ACC112 (cell line): ENCODE data around the gene COA7.
A peak's percentile ranks its signal among the peaks of the same experiment; 100 is the strongest.
"Not testable (repeated sequence)": the region's sequence is repeated elsewhere in the genome, so short reads cannot be mapped to it uniquely, and the experiment has no call there.

Experiments
- H2AFZ ChIP-seq: fragments of 200-600 bp; sonication (generic); one replicate; pipeline ENCODE4 v1.6.0; 2017; ENCODE audit warnings: antibody characterized with exemption, low read length; ENCODE audit not compliant: unreplicated experiment
- H3K27ac ChIP-seq: fragments of 200-600 bp; sonication (generic); 2 replicates; pipeline ENCODE4 v1.5.1; 2014; ENCODE audit warnings: low read depth, mild to moderate bottlenecking, antibody characterized with exemption, low read length, moderate library complexity
- H3K27me3 ChIP-seq: fragments of 200-600 bp; sonication (generic); 2 replicates; pipeline ENCODE4 v1.6.1; 2014; ENCODE audit warnings: mild to moderate bottlenecking, antibody characterized with exemption, low read length, moderate library complexity, mixed read lengths; ENCODE audit not compliant: insufficient read depth
- H3K36me3 ChIP-seq: fragments of 200-600 bp; sonication (generic); 2 replicates; pipeline ENCODE4 v1.6.1; 2016; ENCODE audit warnings: mild to moderate bottlenecking, antibody characterized with exemption, low read length, moderate library complexity, mixed read lengths; ENCODE audit not compliant: insufficient read depth
- H3K4me1 ChIP-seq: fragments of 200-600 bp; sonication (generic); one replicate; pipeline ENCODE4 v1.6.1; 2016; ENCODE audit warnings: low read length, mixed read lengths; ENCODE audit not compliant: insufficient read depth, unreplicated experiment, control insufficient read depth
- H3K4me3 ChIP-seq: fragments of 200-600 bp; sonication (generic); 2 replicates; pipeline ENCODE4 v1.5.1; 2014; ENCODE audit warnings: mild to moderate bottlenecking, low read depth, low read length
- H3K79me2 ChIP-seq: fragments of 200-600 bp; sonication (generic); one replicate; pipeline ENCODE4 v1.6.0; 2016; ENCODE audit warnings: low read length; ENCODE audit not compliant: control insufficient read depth, unreplicated experiment, insufficient read depth

The COA7 gene

GRCh38 chr1:52702886-52703787, 5.0 kb upstream of the COA7 start:
- Histone ChIP-seq H3K27me3 (no peaks in the 10 kb centered on the region), H3K36me3 (no peaks in the 10 kb centered on the region), H3K4me1 (peaks cover 2% of the 10 kb centered on the region), H2AFZ (peak overlapping the region; percentile 63), H3K27ac (no peak overlapping the region), H3K4me3 (peak overlapping the region; percentile 68), H3K79me2 (peaks cover 4% of the 10 kb centered on the region)

- Histone ChIP-seq H3K79me2 (peaks cover 58% of the 10 kb centered on the region), H3K4me1 (no peaks in the 10 kb centered on the region)
Measured at GRCh38 chr1:52695627-52696026, 2.5 kb downstream of the COA7 start.

GRCh38 chr1:52693843-52694242, 4.3 kb downstream of the COA7 start:
- no peak overlapping the region for H3K27ac ChIP-seq
- no peaks in the 10 kb centered on the region for H3K27me3 ChIP-seq
- no peak overlapping the region for H3K4me3 ChIP-seq
- peaks cover 3% of the 10 kb centered on the region for H3K4me1 ChIP-seq
- H3K79me2 ChIP-seq, result peaks cover 58% of the 10 kb centered on the region
- no peak overlapping the region for H2AFZ ChIP-seq
- no peaks in the 10 kb centered on the region for H3K36me3 ChIP-seq

More at GRCh38 chr1:52695627-52696026, 2.5 kb downstream of the COA7 start:
- Histone ChIP-seq H3K27me3 (no peaks in the 10 kb centered on the region), H3K36me3 (no peaks in the 10 kb centered on the region), H3K4me3 (0 out of 2 replicates have a peak overlapping the region, but pooled peaks have one; percentile 14), H3K27ac (no peak overlapping the region), H2AFZ (no peak overlapping the region)

DNA sequence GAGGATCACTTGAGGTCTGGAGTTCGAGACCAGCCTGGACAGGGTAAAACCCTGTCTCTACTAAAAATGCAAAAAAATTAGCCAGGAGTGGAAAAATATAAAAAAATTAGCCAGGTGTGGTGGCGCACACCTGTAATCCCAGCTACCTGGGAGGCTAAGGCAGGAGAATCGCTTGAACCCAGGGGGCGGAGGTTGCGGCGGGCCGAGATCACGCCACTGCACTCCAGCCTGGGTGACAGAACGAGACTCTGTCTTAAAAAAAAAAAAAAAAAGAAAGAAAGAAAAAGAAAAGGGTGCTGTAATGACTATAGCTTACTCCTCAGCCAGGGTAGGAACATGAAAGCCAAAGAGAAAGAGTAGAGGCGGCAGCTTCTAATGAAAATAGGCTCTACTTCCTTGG, 4.8 kb downstream of the COA7 start:
- H2AFZ ChIP-seq, H3K4me1 ChIP-seq, H3K27me3 ChIP-seq, H3K4me3 ChIP-seq, H3K27ac ChIP-seq, H3K36me3 ChIP-seq: not testable (repeated sequence)
- H3K79me2 ChIP-seq, result peaks cover 55% of the 10 kb centered on the region

- H3K36me3 ChIP-seq, result peaks cover 4% of the 10 kb centered on the region; the same call in 1 of the 2 replicates
- peaks cover 3% of the 10 kb centered on the region for H3K4me1 ChIP-seq
- H2AFZ ChIP-seq, result no peak overlapping the region
- H3K27ac ChIP-seq, result no peak overlapping the region
- H3K79me2 ChIP-seq, result peaks cover 54% of the 10 kb centered on the region
- no peak overlapping the region for H3K4me3 ChIP-seq
- H3K27me3 ChIP-seq, result no peaks in the 10 kb centered on the region
Measured at GRCh38 chr1:52692697-52693096, 5.5 kb downstream of the COA7 start.

GRCh38 chr1:52691821-52692220, 6.3 kb downstream of the COA7 start:
- Histone ChIP-seq H3K27ac (no peak overlapping the region), H3K27me3 (no peaks in the 10 kb centered on the region), H3K79me2 (peaks cover 48% of the 10 kb centered on the region), H2AFZ (no peak overlapping the region), H3K36me3 (peaks cover 12% of the 10 kb centered on the region; the same call in 1 of the 2 replicates), H3K4me1 (peaks cover 3% of the 10 kb centered on the region), H3K4me3 (no peak overlapping the region)

DNA sequence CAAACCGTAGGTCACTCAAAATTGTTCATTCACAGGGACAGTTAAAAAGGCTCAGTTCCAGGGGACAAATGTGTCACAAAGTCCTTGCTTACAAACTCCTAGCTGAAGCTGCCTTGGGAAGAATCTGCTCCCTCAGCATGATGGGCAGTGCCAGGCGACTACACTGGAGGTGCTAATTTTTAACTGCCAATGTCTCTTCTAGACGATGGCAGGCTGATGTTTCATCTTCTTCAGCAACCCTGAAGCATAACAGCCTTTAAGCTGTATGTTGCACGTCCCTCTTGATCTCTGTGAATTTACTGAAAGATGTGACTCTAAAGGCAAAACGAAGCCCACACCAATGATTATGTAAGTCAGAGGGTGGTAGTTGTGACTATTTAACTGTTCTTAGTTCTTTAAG, 11.3 kb downstream of the COA7 start:
- Histone ChIP-seq H2AFZ (no peak overlapping the region), H3K36me3 (peaks cover 21% of the 10 kb centered on the region; the same call in 1 of the 2 replicates), H3K79me2 (peaks cover 2% of the 10 kb centered on the region), H3K4me3 (no peak overlapping the region), H3K4me1 (peaks cover 3% of the 10 kb centered on the region), H3K27me3 (no peaks in the 10 kb centered on the region), H3K27ac (no peak overlapping the region)

GRCh38 chr1:52686261-52686751, 11.8 kb downstream of the COA7 start:
- H3K4me1 ChIP-seq, H3K4me3 ChIP-seq, H3K27me3 ChIP-seq, H3K79me2 ChIP-seq, H2AFZ ChIP-seq, H3K27ac ChIP-seq: not testable (repeated sequence)
- peaks cover 21% of the 10 kb centered on the region; the same call in 1 of the 2 replicates for H3K36me3 ChIP-seq

GRCh38 chr1:52684545-52684944, 13.6 kb downstream of the COA7 start:
- H3K27me3 ChIP-seq, result no peaks in the 10 kb centered on the region
- H3K36me3 ChIP-seq, result peaks cover 21% of the 10 kb centered on the region; the same call in 1 of the 2 replicates
- H3K4me3 ChIP-seq, result no peak overlapping the region
- H3K4me1 ChIP-seq, result no peaks in the 10 kb centered on the region
- H3K27ac ChIP-seq, result no peak overlapping the region
- no peaks in the 10 kb centered on the region for H3K79me2 ChIP-seq
- H2AFZ ChIP-seq, result no peak overlapping the region

DNA sequence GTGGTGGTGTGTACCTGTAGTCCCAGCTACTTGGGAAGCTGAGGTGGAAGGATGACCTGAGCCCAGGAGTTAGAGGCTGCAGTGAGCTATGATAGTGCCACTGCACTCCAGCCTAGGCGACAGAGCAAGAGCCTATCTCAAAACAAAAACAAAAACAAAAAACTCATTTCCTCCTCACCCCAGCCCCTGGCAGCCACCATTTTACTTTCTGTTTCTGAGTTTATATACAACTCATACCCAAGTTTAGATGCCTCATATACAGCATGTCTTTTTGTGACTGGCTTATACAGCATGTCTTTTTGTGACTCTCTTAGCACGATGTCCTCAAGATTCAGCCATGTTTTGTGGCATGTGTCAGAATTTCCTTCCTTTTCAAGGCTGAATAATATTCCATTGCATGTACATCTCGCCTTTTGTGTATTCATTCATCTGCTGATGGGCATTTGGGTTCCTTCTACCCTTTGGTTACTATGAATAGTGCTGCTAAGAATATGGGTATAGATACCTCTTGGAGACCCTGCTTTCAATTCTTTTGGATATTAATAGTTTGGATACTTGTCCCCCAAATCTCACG, 14.7 kb downstream of the COA7 start:
- Histone ChIP-seq H3K36me3 (peaks cover 21% of the 10 kb centered on the region; the same call in 1 of the 2 replicates), H3K4me1 (no peaks in the 10 kb centered on the region), H3K4me3 (no peak overlapping the region), H3K27me3 (no peaks in the 10 kb centered on the region), H3K79me2 (no peaks in the 10 kb centered on the region), H3K27ac (no peak overlapping the region), H2AFZ (no peak overlapping the region)
